HG02943 (cell line): ENCODE results near the gene FLII.
A peak's percentile ranks its signal among the peaks of the same experiment; 100 is the strongest.
"Not testable (repeated sequence)": the region's sequence is repeated elsewhere in the genome, so short reads cannot be mapped to it uniquely, and the experiment has no call there.

Experiments used
- ATAC-seq: cut with Tn5 transposase; IDR thresholded peaks from one replicate; pipeline ENCODE4 v1.9.1; 2021; ENCODE audit warnings: mild to moderate bottlenecking, low read depth, moderate library complexity; ENCODE audit not compliant: unreplicated experiment

The FLII gene

DNA sequence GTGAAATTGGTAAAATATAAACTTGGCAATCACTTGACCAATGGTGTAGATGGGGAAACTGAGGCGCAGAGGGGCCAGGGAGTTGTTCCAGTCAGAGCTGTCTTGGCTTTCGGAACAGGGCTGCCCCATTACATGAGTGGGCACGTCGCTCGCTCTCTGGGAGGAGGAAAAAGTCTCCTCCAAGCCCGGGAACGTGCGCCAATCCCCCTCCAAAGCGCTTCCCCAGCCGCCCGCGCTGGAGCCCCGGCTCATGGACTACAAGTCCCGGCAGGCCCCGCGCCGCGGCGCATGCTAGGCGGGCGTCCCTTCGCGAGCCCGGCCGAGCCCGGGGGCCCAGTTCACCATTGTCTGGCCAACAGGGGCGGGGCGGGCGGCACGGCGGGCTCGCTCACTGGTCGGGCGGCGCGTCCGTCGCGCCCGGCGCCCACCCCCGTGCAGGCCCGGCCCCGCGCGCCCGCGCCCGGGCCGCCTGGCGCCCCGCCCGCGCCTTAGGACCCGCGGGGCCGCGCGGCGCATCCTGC, 33.4 kb downstream of the FLII start, which contains the start of gene LLGL1:
LLGL1 (plus strand) TSS at position 515 of the 521 bp plus-strand sequence. CDS start 48 bp downstream, outside the sequence.
- peak; percentile 78 for ATAC-seq

DNA sequence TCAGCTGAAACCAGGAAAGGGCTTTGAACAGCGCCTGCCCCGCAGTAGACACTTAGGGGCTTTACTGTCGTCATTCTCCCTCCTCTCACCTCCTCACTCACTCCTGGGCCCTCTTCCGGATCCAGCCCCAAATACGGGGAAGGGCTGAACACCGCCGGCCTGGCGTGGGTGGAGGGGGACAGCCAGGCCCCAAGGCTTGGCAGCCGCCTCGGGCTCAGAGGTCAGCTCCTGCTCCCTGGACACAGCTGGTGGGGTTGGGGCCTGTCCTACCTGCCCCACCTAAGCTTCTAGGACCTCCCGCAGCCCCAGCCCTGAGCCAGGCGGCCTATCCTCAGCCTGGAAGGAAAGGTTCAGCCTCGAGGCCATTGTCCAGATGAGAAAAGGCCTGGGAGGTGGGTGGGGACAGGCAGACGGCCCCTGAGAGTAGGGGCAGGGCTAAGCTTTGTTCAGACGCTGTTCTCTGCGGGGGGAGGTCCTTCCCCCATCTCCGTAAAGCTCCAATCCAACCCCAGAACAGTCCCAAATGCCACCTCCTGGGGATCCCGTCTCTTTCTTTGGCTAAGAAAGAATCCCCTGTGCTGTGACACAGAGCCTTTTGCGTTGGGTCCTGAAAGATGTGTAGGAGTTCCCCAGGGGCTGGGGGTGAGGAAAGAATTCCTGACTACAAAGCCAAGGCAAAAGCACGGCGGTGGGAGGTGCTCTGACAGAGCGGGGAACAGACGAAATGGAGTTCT, 34.0 kb downstream of the FLII start:
- ATAC-seq = no peak

DNA sequence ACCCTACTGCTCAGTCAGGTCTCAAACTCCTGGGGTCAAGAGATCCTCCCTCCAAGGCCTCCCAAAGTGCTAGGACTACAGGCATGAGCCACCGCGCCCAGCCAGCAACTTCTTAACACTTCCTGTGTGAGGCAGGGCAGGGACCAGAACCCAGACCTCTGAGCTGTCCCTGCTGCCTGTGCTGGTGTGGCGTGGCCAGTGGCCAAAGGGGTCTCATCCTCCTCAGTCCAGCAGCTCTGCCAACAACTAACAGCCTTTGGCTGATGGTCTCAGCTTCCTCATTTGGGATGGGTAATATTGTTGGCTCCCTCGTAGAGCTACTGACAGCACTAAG, 34.5 kb downstream of the FLII start:
- ATAC-seq = no peak

DNA sequence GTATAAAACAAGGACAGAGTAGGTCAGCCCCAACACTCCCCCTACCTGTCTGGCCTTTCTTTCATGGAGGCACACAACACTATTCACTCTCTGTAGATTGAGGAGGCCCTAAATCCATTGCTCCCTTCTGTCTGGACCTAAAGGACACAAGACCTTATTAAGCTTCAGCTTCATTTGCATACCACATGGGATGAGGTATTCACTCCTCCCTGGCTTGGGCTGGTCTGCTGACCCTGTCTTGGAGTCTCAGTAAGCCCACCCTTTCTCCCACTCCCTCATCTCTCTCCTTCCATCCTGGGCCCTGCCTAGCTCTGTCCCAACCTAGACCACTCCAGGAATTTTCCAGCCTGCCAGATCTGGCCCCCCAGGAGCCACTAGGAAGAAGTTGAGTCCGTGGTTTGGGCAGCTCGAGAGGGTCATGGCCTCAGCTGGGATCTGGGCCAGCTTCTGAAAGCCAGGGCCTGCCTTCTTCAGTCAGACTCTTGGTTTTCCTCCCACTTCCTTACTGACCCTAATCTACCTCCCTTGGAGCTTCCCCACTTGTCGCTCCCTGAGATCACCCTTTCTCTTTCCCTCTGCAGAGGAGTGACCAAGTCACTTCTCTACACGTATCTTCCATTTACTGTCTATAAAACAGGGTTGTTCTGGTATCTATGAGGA, 39.7 kb downstream of the FLII start:
- ATAC-seq = no peak

DNA sequence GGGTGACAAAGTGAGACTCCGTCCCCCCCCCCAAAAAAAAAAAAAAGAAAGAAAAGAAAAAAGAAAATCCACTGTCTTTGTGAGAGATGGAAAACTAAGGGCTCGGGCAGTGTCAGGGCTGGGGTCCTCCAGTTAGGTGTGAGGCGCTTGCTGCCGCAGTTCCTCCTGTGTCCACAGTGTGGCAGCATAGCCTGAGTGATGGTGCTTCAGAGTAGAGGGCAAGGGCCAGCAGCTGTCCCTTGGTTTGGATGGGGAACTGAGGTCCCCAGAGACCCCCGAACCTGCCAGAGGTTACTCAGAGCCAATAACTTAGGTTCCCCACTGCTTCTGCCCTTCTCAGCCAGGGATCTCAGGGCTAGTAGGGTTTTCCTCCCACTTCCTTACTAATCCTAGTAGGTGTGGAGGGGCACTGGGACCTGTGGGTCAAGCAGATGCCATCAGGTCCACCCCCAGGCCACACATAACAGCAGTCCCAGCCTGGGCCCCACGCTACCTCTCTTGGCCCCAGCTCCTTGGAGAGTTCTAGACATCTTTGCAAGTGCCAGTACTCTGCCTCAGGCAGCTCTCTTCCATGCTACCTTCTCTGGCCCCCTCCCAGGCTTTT, 41.0 kb downstream of the FLII start:
- no peak for ATAC-seq

DNA sequence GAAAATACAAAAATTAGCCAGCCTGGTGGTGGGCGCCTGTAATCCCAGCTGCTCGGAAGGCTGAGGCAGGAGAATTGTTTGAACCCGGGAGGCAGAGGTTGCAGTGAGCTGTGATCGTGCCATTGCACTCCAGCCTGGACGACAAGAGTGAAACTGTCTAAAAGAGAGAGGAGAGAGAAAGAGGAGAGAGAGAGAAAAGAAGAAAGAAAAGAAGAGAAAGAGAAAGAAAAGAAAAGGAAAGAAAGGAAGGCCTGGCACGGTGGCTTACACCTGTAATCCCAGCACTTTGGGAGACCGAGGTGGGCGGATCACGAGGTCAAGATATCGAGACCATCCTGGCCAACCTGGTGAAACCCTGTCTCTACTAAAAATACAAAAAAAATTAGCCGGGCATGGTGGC, 41.6 kb downstream of the FLII start:
- ATAC-seq = not testable (repeated sequence)

DNA sequence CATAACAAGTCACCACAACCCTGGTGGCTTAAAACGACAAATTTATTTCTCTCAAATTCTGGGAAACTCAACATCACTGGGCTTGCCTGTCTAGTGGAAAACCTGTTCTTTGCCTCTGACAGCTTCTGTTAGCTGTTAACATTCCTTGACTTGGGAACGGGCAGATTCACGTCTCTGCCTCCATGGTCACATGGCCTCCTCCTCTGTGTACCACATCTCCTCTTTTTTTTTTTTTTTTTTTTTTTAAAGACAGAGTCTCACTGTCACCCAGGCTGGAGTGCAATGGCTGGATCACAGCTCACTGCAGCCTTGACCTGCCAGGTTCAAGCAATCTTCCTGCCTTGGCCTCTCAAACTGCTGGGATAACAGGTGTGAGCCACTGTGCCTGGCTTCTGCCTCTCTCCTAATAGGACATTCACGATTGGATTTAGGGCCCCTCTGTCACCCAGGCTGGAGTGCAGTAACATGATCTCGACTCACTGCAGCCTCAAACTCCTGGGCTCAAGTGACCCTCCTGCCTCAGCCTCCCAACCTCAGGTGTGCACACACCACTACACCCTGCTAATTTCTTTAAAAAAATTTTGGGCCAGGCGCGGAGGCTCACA, 44.8 kb downstream of the FLII start:
- no peak for ATAC-seq

DNA sequence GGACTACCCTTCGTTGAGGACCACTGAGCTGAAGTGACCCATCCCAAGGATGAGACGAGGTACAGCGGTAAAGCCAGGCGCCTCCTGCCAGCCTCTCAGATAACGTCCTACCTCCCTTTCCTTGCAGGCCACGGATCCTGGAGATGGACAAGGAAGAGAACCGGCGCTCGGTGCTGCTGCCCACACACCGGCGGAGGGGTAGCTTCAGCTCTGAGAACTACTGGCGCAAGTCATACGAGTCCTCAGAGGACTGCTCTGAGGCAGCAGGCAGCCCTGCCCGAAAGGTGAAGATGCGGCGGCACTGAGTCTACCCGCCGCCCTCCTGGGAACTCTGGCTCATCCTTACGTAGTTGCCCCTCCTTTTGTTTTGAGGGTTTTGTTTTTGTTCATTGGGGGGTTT, 50.4 kb downstream of the FLII start:
- no peak for ATAC-seq

DNA sequence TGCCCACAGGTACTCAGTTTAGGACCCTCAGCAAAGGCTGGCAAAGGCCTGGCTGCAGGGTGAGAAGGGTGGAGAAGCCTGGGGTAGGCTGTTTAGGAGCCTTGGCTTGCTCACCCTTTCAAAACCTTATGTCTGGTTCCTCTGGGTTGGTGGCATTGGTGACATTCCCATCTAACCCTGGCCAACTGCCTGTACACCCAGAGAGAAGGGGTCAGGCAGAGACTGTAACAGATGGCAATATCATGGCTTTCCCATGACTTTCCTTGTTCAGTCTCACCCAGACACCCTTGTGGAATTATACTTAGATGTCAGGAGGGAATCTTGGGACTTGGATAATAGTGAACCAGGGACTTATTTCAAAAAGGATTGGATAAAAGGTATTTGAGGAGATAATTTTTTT, 51.6 kb downstream of the FLII start:
- ATAC-seq = no peak

DNA sequence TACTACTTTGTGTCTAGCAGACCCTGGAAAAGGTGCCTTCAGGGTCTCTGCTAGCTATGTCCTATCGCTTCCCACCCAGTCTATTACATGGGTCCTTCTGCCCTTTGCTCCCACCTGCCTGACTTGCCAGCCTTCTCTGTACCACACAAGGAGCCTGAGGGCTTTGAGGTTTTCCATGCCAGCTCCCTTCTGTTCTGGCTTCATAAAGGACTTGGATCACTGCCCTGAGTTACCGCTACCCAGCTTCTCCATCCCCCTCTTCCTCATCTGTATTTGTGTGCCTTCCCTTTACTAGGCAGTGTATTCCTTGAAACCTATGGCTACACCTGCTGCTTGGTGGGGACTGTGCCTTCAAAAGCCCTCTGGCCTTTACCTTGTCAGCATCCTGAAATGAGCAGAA, 52.7 kb downstream of the FLII start:
- no peak for ATAC-seq

DNA sequence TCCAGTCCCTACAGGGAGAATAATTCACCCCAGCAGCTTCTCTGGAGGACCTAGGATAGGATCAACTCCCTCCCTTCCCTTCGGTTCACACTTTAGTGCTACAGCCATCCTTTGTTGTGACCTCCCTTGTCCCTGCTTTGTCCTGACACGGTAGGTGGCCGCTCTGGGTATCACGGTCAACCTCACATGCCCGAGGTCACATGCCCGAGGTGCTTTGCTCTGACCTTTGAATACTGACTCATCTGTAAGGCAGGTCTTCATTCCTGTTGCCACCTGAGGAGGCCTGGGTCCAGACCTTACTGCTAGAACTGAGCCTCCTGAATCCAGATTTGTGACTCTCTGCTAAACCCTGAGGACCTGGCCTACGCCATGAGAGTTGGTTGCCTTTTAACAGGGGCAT, 55.2 kb downstream of the FLII start:
- ATAC-seq = no peak

DNA sequence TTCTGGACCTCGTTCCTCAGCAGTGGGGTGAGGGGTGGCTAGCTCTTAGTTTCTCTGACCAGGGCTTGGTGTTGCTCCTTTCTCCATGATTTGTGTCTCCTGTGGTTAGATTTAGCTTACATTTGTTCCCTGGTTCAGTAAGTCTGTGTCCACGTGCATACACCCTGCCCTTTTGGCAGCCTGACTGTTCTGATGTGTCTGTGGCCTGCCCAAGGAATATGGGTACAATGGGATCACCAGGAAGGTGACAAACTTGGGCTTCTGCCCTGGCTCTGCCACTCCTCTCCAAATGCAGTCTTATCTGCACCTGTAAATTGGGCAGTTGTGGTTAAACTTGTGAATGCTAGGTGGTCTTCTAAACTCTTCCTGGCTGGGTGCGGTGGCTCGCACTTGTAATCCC, 57.4 kb downstream of the FLII start:
- ATAC-seq = no peak

DNA sequence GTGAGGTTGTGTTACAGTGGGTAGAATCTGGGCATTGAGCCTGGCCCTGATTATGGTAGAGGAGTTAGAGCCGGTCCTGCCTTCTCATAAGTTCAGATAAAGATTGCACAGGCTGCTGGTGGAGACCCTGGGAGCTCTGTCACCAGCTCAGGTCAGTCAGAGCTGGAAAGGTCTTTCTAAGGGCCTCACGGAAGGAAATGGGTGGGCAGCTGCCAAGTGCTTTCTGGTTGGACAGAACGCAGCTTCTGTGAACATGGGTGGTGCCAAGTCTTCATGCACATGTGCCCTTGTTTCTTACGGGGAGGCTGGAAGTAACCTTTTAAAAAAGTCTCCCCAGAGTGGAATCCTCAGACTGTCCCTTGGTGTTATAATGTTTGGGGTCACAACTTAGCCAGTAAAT, 60.0 kb downstream of the FLII start:
- no peak for ATAC-seq

DNA sequence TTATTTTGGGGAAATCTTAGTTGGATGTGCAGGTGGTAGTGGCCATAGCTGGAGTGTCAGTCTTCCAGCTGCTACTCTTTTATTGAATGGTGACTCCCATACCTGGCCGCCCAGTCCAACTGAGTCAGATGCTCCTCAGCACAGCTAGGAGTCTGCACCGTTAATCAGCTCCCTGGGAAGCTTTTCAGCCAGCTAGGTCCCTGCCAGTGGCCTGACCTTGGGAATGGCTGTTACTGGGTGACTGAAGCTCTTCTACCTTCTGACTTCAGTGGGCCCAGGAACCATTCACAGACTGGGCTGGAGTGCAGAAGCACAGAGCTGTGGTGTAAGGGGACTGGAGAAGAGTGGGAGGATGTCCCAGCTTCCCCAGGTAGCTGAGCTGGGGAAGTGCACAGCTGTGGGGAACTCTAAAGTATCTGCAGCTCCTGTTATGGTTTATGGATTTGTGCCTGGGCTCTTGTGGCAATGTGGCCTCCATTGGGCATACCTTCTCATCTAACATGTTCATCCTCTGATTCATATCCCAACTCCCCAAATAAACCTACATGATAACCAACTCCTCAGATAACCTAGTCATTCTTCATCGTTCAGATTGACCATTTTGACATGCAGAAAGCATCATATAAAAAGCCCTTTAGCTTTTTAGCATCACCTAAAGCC, 60.9 kb downstream of the FLII start:
- no peak for ATAC-seq

DNA sequence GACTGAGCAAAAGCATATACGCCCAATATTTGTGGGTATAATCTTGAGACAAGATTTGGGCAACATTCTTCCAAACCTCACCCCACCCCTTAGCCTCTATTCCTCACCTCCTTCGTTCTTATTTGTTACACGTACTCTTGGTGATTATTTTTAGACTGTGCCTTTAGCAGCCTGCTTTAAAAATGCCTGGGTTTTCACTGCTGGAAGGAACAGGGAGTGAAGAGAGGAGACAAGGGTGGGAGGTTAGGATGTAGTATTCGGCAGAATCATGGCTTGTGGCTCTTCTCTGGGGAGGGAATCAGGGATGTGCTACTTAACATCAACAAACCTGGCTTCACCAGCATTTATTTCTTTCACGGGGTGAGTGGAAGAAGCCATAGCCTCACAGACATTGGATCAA, 63.3 kb downstream of the FLII start:
- ATAC-seq = no peak
